Tibial artery (tissue), 4 donors: ENCODE results near the gene CPPED1.

Experiments
- DNase-seq, 2 donors: peaks; one replicate each; pipeline ENCODE4 v3.0.0-alpha.2; 2019
- H3K27ac ChIP-seq, 2 donors: fragments of 200-600 bp; sonication (generic) in 1 of 2; 1 replicate in 1 of 2; 2 replicates in 1 of 2; pipeline ENCODE4 v1.5.1; 2018 to 2019; ENCODE audit warnings: mild to moderate bottlenecking in 1 of 2
- H3K27me3 ChIP-seq, 2 donors: fragments of 200-600 bp; sonication (generic) in 1 of 2; one replicate each; pipeline versions ENCODE4 v1.5.1 to v1.6.0; 2016 to 2019
- H3K36me3 ChIP-seq, 3 donors: fragments of 200-600 bp; sonication (generic) in 2 of 3; one replicate each; pipeline ENCODE4 v1.5.1; 2016 to 2019; ENCODE audit warnings: mild to moderate bottlenecking in 2 of 3
- H3K4me1 ChIP-seq, 4 donors: fragments of 200-600 bp; sonication (generic) in 2 of 4; 1 replicate in 3 of 4; 2 replicates in 1 of 4; pipeline ENCODE4 v1.5.1; 2016 to 2019
- H3K4me3 ChIP-seq, 2 donors: fragments of 200-600 bp; sonication (generic) in 1 of 2; 1 replicate in 1 of 2; 2 replicates in 1 of 2; pipeline ENCODE4 v1.5.1; 2018 to 2019; ENCODE audit warnings: mild to moderate bottlenecking in 2 of 2
- H3K9me3 ChIP-seq, 3 donors: fragments of 200-600 bp; sonication (generic) in 1 of 3; one replicate each; pipeline ENCODE4 v1.5.1; 2016 to 2019
- intact Hi-C: fragments of 100-400 bp; cut with DNase I; formaldehyde crosslinking; loops from one replicate; pipeline ENCODE4 v1.15.0; 2023; ENCODE audit warnings: low total_unique reads
- TF ChIP-seq, protein P1 (sequence below), 2 experiments: fragments of 200-600 bp in 1 of 2; fragments of 450-650 bp in 1 of 2; IDR thresholded peaks; one replicate each; pipeline ENCODE4 v1.5.1; 2017 to 2019; ENCODE audit warnings: antibody characterized with exemption in 2 of 2, mild to moderate bottlenecking in 1 of 2, moderate library complexity in 1 of 2

The CPPED1 gene

DNA sequence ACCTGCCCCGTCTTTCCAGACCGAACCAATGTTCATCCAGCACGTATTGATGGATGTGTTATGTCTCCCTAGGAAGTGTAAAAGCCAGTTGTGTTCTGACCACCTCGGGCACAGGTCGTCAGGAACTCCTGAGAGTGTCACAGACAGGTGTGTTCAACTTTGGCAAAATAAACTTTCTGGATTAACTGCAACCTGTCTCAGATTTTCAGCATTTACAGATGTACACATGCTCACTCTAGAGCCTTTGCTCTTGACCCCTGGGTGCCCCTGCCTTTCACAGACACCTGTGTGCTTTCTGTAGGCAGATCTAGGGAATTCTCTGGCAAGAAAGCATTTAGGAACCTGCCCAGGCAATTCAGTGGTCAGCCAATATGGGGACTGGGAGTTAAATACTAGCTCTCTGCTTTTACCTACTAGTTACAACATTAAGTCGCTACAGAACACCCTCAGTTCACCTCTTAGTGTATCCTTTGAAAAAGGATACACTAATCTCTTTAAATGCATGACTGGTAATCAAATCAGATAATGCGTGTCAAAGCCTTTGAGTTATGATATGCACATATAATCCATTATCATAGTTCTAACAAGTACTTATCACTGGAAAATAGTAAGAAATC, 188.9 kb downstream of the CPPED1 start:
- no peak for DNase-seq
- Histone ChIP-seq H3K9me3 (no peaks in the 10 kb centered on the region), H3K4me3 (no peak overlapping the region), H3K36me3 (no peaks in the 10 kb centered on the region), H3K27ac (no peak overlapping the region), H3K4me1 (no peaks in the 10 kb centered on the region), H3K27me3 (no peaks in the 10 kb centered on the region)
- TF ChIP-seq, protein P1, sequence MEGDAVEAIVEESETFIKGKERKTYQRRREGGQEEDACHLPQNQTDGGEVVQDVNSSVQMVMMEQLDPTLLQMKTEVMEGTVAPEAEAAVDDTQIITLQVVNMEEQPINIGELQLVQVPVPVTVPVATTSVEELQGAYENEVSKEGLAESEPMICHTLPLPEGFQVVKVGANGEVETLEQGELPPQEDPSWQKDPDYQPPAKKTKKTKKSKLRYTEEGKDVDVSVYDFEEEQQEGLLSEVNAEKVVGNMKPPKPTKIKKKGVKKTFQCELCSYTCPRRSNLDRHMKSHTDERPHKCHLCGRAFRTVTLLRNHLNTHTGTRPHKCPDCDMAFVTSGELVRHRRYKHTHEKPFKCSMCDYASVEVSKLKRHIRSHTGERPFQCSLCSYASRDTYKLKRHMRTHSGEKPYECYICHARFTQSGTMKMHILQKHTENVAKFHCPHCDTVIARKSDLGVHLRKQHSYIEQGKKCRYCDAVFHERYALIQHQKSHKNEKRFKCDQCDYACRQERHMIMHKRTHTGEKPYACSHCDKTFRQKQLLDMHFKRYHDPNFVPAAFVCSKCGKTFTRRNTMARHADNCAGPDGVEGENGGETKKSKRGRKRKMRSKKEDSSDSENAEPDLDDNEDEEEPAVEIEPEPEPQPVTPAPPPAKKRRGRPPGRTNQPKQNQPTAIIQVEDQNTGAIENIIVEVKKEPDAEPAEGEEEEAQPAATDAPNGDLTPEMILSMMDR (IDR thresholded peaks at IDR 0.05), result no peak
- intact Hi-C loops, result no loop called here

DNA sequence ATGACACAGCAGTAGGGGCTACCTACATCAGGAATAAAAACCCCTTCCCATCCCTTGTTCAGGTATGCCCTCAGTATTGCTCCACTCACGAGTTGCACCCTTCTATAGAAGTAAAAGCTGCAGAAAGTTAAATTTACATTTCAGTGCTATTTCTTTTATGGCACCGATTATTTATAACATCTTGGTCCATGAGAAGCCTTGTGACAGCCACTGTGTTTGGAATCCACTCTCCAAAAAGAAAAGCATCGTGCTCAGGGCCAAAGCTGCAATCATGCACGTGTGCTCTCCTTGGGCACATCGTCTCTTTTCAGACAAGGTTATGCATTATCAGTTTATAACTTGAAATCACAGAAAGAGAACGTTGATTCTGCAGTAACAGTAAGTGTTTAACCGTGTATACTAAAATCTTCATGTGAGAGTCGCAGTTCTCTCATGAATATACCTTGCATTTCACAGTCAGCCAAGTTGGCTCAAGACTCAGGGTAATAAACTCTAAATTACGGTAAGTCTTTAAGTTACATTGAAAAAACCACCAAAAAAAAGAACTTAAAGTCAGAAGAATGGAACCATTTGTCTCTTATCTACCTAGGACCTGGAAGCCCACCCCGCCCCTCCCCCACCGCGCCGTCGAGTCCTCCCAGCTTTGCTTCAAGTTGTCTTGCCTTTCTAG, 189.6 kb downstream of the CPPED1 start:
- DNase-seq, result no peak
- no peak overlapping the region for H3K27ac ChIP-seq
- no peaks in the 10 kb centered on the region for H3K36me3 ChIP-seq
- no peaks in the 10 kb centered on the region for H3K4me1 ChIP-seq
- H3K4me3 ChIP-seq, result no peak overlapping the region
- TF ChIP-seq, protein P1 (IDR thresholded peaks at IDR 0.05), result no peak
- H3K27me3 ChIP-seq, result no peaks in the 10 kb centered on the region
- no peaks in the 10 kb centered on the region for H3K9me3 ChIP-seq
- intact Hi-C loops, result no loop called here

DNA sequence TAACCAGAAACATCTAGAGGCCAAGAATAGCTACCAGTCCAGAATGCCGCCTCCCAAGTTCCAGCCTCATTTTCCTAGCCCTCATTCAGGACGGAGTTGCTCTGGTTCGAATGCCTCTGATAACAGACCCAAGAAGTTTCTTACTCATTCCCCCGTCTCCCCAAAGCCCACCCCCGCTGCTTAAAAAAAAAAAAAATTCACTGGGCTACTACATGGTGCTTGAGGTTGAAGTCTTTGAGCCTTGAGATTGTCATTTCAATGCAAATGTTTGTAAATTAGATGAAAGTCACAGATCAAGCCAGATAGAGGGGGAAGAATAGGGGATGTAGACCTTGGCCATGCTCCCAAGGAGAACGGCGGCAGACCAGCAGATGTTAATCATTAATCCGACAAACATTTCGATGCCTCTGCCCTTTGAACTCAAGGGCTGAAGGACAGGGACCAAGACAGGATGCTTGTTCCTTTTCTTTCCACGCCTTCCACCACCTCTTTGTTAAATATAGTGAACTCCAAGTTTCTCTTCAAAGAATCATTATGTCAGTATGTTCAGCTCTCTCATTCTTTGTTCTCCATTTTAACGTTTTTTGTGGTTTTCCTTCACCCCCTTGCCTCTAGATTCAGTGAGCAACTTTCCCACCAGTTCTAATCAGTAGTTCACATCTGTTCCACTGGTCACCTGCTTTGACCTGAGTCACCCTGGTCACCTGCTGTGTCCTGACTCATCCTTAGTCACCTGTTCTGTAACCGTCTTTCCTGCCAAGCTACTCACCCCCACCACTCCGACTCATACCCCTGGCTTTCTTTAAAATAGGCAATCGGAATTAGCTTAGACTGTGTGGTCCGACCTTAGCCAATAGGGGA, 190.3 kb downstream of the CPPED1 start:
- intact Hi-C loops, result no loop called here
- DNase-seq, result no peak
- no peaks in the 10 kb centered on the region for H3K9me3 ChIP-seq
- H3K27me3 ChIP-seq, result no peaks in the 10 kb centered on the region
- no peak overlapping the region for H3K27ac ChIP-seq
- no peaks in the 10 kb centered on the region for H3K4me1 ChIP-seq
- H3K4me3 ChIP-seq, result no peak overlapping the region
- H3K36me3 ChIP-seq, result no peaks in the 10 kb centered on the region
- TF ChIP-seq, protein P1 (IDR thresholded peaks at IDR 0.05), result no peak

DNA sequence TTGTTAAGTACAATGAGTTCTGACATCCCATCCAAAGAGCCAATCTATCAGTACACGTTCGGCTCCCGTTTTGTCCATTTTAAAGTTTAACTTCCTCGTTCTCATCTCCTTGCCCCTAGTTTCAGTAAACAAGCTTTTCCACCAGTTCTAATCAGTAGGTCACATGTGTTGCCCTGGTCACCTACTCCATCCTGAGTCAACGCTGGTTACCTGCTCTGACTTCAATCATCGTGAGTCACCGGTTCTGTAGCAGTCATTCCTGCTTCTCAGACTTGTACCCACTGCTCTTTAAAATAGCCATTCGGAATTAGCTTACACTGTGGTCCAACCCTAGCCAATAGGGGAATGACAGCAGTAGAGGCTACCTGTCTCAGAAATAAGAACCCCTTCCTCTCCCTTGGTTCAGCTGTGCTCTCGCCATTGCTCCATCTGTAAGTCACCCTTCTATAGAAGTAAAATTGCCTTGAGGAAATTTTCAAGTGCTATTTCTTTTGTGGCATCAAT, 191.0 kb downstream of the CPPED1 start:
- TF ChIP-seq, protein P1 (IDR thresholded peaks at IDR 0.05), result no peak
- H3K27ac ChIP-seq, result no peak overlapping the region
- H3K36me3 ChIP-seq, result no peaks in the 10 kb centered on the region
- no peak for DNase-seq
- no peaks in the 10 kb centered on the region for H3K27me3 ChIP-seq
- no peaks in the 10 kb centered on the region for H3K4me1 ChIP-seq
- H3K9me3 ChIP-seq, result peaks cover 0 to 4% (median 0%) of the 10 kb centered on the region in 3 donors
- H3K4me3 ChIP-seq, result no peak overlapping the region
- intact Hi-C loops, result no loop called here

DNA sequence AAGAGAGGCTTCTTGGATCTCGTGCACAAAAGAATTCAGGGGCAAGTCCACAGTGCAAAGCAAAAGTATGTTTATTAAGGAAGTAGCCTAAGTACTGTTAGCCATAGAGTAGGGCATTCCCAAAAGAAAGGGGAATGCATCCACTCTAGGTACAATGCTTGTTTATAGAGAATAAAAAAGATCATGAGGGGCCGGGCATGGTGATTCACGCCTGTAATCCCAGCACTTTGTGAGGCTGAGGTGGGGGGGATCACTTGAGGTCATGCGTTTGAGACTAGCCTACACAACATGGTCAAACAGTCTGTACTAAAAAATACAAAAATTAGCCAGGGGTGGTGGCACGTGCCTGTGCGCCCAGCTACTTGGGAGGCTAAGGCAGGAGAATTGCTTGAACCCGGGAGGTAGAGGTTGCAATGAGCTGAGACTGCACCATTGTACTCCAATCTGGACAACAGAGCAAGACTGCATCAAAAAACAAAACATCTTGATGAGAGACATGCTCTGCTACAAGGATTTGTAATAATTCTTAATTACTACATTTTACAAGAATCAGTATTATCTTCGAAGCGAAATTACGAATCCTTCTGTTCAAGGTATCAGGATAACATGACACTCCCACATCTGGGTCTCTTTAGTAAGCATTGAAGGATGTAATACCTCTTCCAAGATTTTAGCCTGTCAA, 191.6 kb downstream of the CPPED1 start:
- Histone ChIP-seq H3K4me1 (no peaks in the 10 kb centered on the region), H3K36me3 (no peaks in the 10 kb centered on the region), H3K27ac (no peak overlapping the region), H3K27me3 (no peaks in the 10 kb centered on the region), H3K4me3 (no peak overlapping the region), H3K9me3 (peaks cover 0 to 4% (median 0%) of the 10 kb centered on the region in 3 donors)
- no peak for DNase-seq
- intact Hi-C loops, result no loop called here
- TF ChIP-seq, protein P1 (IDR thresholded peaks at IDR 0.05), result no peak
